GM12891 (cell line): Measurements from ENCODE around the gene GPR42.

Experiments
- DNase-seq: peaks from one replicate; pipeline ENCODE4 v3.0.0; 2011; ENCODE audit warnings: low spot score; ENCODE audit not compliant: insufficient read length
- FAIRE-seq: peaks from 2 replicates; lab custom pipeline; 2011; peaks lifted over from hg19 to GRCh38; lab: Jason Lieb, UNC
- PAX5 ChIP-seq: IDR thresholded peaks from 2 replicates; pipeline ENCODE4 v1.6.1; 2011; ENCODE audit warnings: low read length, moderate library complexity, mild to moderate bottlenecking; ENCODE audit not compliant: insufficient read depth, severe bottlenecking
- POLR2A ChIP-seq: IDR thresholded peaks from 2 replicates; pipeline ENCODE4 v1.6.1; 2011; ENCODE audit warnings: low read depth, low read length, control low read depth
- POLR2AphosphoS5 ChIP-seq: IDR thresholded peaks from 2 replicates; pipeline ENCODE4 v1.6.1; 2011; ENCODE audit warnings: low read depth, low read length, control low read depth
- POU2F2 ChIP-seq: IDR thresholded peaks from 2 replicates; pipeline ENCODE4 v1.6.1; 2011; ENCODE audit warnings: low read depth, mild to moderate bottlenecking, control low read depth, low read length, moderate library complexity
- SPI1 ChIP-seq: IDR thresholded peaks from 2 replicates; pipeline ENCODE4 v1.6.1; 2011; ENCODE audit warnings: low read depth, low read length, control low read depth
- TAF1 ChIP-seq: IDR thresholded peaks from 2 replicates; pipeline ENCODE4 v1.6.1; 2011; ENCODE audit warnings: low read depth, low read length, control low read depth

The GPR42 gene

GRCh38 chr19:35334144-35334753 is 36.6 kb upstream of the GPR42 start:
- FAIRE-seq (peak; percentile 69), DNase-seq (no peak)
- TF ChIP-seq POLR2AphosphoS5 (no peak), POLR2A (peak; percentile 50; the same call in 1 of the 2 replicates)

GRCh38 chr19:35336166-35336955 is 34.5 kb upstream of the GPR42 start:
- no peak for TF ChIP-seq TAF1
- no peak for TF ChIP-seq SPI1
- TF ChIP-seq POU2F2: no peak
- no peak for TF ChIP-seq PAX5
- TF ChIP-seq POLR2AphosphoS5: no peak
- no peak for TF ChIP-seq POLR2A
- peak; percentile 55 for FAIRE-seq
- no peak for DNase-seq

GRCh38 chr19:35337097-35337983 is 33.5 kb upstream of the GPR42 start:
- DNase-seq (no peak), FAIRE-seq (peak; percentile 82)
- TF ChIP-seq POLR2AphosphoS5 (no peak), TAF1 (no peak), SPI1 (peak; percentile 61), POU2F2 (no peak), POLR2A (no peak), PAX5 (no peak)

- no peak for FAIRE-seq
- no peak for DNase-seq
- TF ChIP-seq TAF1 (no peak), POU2F2 (no peak), POLR2AphosphoS5 (no peak), POLR2A (no peak), SPI1 (no peak), PAX5 (no peak)
Measured at GRCh38 chr19:35337984-35338296, 32.9 kb upstream of the GPR42 start.

- TF ChIP-seq PAX5 (no peak), POLR2A (no peak), TAF1 (no peak), POU2F2 (no peak), SPI1 (no peak), POLR2AphosphoS5 (no peak)
- DNase-seq (no peak), FAIRE-seq (no peak)
Measured at GRCh38 chr19:35340431-35340830, 30.4 kb upstream of the GPR42 start.

- no peak for TF ChIP-seq POU2F2
- TF ChIP-seq PAX5: no peak
- TF ChIP-seq TAF1: no peak
- no peak for TF ChIP-seq SPI1
- no peak for TF ChIP-seq POLR2A
- no peak for FAIRE-seq
- DNase-seq: no peak
Measured at GRCh38 chr19:35341006-35341405, 29.9 kb upstream of the GPR42 start.

GRCh38 chr19:35341565-35342225 is 29.2 kb upstream of the GPR42 start:
- TF ChIP-seq POLR2A: no peak
- TF ChIP-seq TAF1: no peak
- 0 out of 2 replicates have a peak, but pooled peaks have one; percentile 45 for TF ChIP-seq POLR2AphosphoS5
- no peak for TF ChIP-seq POU2F2
- TF ChIP-seq SPI1: no peak
- TF ChIP-seq PAX5: no peak
- DNase-seq (no peak), FAIRE-seq (no peak)

- FAIRE-seq (no peak), DNase-seq (no peak)
- TF ChIP-seq SPI1 (no peak), TAF1 (no peak), POU2F2 (no peak), PAX5 (no peak), POLR2A (no peak), POLR2AphosphoS5 (no peak)
Measured at GRCh38 chr19:35342430-35342829, 28.4 kb upstream of the GPR42 start.
